HL-60/S4 (cell line): ENCODE measurements around the gene MYO7A.

Experiments
- in situ Hi-C: fragments of 300-500 bp; cut with MboI; formaldehyde crosslinking; loops from 2 replicates; pipeline ENCODE4 v1.14.3; 2022; ENCODE audit warnings: low sequenced_read_pairs

MYO7A gene

GRCh38 chr11:77207618-77208313, 79.7 kb downstream of the MYO7A start:
- in situ Hi-C loops: no loop called here

- in situ Hi-C loops: no loop called here
These were observed 80.5 kb downstream of the MYO7A start for GRCh38 chr11:77208535-77208934.

DNA sequence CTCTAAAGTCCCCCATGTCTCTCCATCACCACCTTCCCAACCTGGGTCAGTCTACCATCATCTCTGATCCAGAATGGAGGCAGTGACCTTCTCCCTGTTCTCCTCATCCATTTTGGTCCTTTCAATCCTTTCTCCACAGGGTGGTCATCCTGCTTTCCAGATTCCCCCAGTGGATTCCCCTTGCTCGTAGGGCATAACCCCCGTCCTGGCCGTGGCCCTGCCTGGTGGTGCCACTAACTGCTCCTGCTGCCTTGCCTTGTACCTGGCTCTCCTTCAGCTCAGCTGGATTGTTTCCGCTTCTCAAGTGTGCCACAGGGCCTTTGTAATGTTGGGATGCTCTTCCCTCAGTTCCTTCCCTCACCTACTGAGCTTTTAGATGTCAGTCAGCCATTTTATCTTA, 81.6 kb downstream of the MYO7A start:
- in situ Hi-C loops: no loop called here

DNA sequence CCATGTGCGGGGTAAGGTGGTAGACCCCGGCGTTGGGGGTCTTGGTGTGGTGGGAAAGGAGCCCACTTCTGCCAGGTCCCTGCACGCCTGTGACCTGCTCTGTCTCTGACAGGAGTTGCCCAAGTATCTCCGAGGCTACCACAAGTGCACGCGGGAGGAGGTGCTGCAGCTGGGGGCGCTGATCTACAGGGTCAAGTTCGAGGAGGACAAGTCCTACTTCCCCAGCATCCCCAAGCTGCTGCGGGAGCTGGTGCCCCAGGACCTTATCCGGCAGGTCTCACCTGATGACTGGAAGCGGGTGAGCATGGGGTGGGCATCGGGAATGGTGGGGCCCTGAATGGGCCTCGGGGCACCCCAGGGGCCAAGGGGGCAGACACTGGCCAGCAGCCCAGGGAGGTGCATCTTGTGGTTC, 83.0 kb downstream of the MYO7A start:
- in situ Hi-C loops: no loop called here

- in situ Hi-C loops: no loop called here
These were observed 83.7 kb downstream of the MYO7A start for GRCh38 chr11:77211594-77212251.

- in situ Hi-C loops: no loop called here
These were observed 84.4 kb downstream of the MYO7A start for GRCh38 chr11:77212314-77213007.

- in situ Hi-C loops: no loop called here
These were observed 85.1 kb downstream of the MYO7A start for GRCh38 chr11:77213029-77213579.

GRCh38 chr11:77213589-77214428, 85.8 kb downstream of the MYO7A start:
- in situ Hi-C loops: no loop called here

DNA sequence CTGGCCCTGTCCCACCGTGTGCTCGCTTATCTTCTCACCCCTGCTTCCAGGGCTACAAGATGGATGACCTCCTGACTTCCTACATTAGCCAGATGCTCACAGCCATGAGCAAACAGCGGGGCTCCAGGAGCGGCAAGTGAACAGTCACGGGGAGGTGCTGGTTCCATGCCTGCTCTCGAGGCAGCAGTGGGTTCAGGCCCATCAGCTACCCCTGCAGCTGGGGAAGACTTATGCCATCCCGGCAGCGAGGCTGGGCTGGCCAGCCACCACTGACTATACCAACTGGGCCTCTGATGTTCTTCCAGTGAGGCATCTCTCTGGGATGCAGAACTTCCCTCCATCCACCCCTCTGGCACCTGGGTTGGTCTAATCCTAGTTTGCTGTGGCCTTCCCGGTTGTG, 86.5 kb downstream of the MYO7A start:
- in situ Hi-C loops: no loop called here

DNA sequence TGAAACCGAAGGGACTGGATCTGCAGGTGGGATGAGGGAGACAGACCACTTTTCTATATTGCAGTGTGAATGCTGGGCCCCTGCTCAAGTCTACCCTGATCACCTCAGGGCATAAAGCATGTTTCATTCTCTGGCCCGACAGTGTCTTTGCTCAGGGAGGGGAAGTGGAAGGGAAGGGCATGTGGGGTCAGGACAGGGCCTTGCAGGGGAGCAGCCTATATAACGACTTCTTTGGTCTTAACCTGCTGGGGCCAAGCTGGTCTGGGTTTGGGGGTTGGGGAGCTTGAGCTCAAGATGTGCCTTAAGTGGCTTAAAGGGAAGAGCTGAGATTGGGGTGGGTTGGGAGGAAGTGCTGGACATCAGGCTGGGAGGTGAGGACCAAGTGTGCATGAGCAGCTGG, 87.1 kb downstream of the MYO7A start:
- in situ Hi-C loops: no loop called here

GRCh38 chr11:77217156-77217555, 89.1 kb downstream of the MYO7A start:
- in situ Hi-C loops: no loop called here

- in situ Hi-C loops: no loop called here
These were observed 95.8 kb downstream of the MYO7A start for GRCh38 chr11:77223797-77224196.

DNA sequence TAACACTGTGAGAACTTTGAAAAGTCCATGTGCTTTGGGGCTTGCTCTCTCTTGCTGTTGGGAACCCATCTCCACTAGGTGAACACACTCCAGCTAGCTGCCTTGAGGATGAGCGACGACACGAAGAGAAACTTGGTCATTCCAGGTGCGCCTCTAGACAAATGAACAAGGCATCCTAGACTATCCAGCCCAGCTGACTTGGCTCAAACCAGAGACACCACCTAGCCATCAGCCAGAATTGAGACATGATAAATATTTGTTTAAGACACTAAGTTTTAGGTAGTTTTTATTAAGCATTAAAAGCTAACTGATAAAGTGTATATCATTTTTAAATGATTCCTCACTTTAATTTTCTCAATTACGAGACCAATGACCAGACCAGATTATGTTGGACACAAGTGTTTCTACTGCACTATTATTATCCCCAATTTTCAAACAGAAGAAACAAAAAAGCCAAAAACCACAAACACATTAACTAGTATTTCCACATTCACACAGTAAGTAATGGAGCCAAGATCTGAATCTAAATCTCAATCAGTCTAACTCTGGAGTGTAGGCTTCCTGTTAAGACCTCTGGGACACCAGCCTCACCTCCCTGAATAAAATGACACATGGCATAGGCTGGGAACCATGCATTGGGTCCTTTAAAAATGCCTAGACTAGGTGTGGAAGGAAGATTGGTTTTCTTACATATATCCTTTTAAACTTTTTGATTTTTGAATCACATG, 103.0 kb downstream of the MYO7A start:
- in situ Hi-C loops: no loop called here

GRCh38 chr11:77231800-77232199, 103.8 kb downstream of the MYO7A start:
- in situ Hi-C loops: no loop called here

GRCh38 chr11:77232242-77232641, 104.2 kb downstream of the MYO7A start:
- in situ Hi-C loops: no loop called here

DNA sequence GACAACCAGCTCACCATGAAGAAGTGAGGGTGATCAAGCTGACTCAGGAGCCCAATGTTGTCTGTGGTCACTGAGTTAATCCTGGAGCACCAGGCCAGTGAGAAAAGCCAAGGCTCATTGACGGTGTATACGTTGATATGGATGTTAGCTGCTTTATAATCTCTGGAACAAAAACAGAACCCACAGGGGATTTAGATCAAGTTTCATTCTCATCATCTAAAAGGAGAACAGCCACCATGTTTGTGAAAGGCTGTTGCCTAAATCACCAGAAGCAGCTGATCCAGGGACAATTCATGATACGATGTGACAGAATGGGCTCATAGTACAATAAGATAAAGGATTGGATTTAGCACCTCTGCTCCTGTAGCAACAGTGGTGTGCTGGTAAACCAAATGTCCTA, 105.0 kb downstream of the MYO7A start:
- in situ Hi-C loops: no loop called here

- in situ Hi-C loops: no loop called here
These were observed 108.9 kb downstream of the MYO7A start for GRCh38 chr11:77236901-77237300.

GRCh38 chr11:77244277-77245027, 116.4 kb downstream of the MYO7A start:
- in situ Hi-C loops: no loop called here

- in situ Hi-C loops: no loop called here
These were observed 121.4 kb downstream of the MYO7A start for GRCh38 chr11:77249427-77249826.
